Measurements from ENCODE around the gene TMCO2. TPM values are rescaled to one million over a fixed set of nuclear protein-coding genes. Genes with fewer than 3 reads are reported as not detected.

Gene TMCO2
- total RNA-seq, 3 donors from 2014 or later = not detected

DNA sequence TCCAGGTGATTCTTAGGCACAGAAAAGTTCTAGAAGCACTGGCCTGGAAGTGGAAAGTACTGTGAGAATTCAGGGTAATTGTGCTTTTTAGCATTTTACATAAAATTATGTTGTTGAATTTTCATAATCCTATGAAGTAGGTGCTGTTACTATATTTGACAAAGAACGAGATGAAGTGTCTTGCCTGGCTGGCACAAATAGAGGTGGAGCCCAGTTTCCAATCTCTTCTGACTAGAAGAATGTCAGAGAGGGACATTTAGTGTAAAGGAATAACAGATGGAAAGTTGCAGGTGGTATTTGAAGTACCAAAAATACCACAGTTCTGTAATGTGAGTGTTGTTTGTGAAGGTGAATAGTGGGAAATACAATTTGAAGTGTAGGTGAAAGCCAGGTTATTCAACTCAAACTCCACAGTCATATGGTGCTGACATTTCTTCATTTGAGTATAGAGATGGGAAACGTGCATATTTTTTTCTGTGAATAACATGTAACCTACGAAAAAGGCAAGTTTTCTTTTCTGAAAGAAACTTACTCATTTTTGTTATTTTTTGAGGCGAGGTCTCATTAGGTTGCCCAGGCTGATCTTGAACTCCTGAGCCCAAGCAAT is 3.5 kb upstream of the TMCO2 start:
- Mint-ChIP-seq H3K9me3 (no peaks in the 10 kb centered on the region), H3K36me3 (ENCODE audit: insufficient read depth) (peaks cover 10% of the 10 kb centered on the region), H3K4me1 (ENCODE audit: low read depth) (peaks cover 18% of the 10 kb centered on the region), H3K27me3 (ENCODE audit: low read depth) (no peaks in the 10 kb centered on the region), H3K4me3 (no peak overlapping the region)
- ATAC-seq (no peak), DNase-seq (no peak)

DNA sequence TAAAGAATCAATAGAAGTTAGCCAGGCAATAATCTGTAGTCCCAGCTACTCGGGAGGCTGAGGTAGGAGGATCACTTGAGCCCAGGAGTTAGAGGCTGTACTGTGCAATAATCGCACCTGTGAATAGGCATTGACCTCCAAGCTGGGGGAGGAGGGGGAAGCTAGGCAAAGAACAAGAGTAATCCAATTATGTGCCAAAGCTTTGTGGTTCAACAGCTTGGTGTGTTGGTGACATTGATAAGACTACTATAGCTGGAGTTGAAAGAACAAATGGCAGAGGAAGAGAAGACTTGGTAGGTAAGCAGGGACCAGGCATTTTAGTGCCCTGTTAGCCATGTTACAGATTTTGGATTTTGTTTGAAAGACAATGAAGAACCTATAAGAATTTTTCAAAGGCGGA is 2.1 kb upstream of the TMCO2 start:
- peaks cover 18% of the 10 kb centered on the region for H3K4me1 Mint-ChIP-seq (ENCODE audit: low read depth)
- no peaks in the 10 kb centered on the region for H3K36me3 Mint-ChIP-seq (ENCODE audit: insufficient read depth)
- DNase-seq (no peak), ATAC-seq (no peak)
- H3K4me3 Mint-ChIP-seq = no peak overlapping the region
- H3K27me3 Mint-ChIP-seq (ENCODE audit: low read depth) = no peaks in the 10 kb centered on the region
- no peaks in the 10 kb centered on the region for H3K9me3 Mint-ChIP-seq

DNA sequence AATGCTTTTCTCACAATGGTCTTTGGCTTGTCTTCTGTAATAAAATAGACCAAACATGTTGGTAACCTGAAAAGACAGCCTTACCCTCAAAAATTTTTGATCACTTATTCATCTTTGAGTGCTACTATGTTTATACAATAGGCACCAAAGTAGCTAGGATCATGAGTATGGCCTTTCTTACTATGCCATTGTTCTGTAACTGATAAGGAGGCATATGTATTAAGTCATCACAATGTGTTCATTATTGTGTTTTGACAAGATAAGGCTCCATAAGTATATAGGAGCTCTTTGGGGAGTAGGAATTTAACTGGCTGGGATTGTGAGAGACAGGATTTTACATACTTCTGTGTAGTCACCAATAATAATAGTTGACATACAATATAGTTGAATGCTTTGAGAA is 675 bp downstream of the TMCO2 start:
- Mint-ChIP-seq H3K27me3 (ENCODE audit: low read depth) (no peaks in the 10 kb centered on the region), H3K4me1 (ENCODE audit: low read depth) (peaks cover 6% of the 10 kb centered on the region)

DNA sequence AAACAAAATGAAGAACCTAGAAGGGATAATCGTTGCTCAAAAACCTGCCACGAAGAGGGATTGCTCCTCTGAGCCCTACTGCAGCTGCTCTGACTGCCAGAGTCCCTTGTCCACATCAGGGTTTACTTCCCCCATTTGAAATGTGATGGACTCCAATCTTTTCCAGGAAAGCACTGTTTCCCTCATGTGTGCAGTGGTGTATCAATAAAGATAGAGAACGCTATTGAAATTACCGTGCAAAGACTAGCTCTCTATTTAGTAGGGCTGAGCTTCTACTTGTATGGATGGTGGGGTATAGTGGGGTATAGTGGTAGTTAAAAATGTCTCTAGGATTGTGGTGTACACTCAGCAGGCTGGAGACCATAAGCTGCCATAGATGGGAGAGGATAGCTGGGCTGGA is 3.7 kb downstream of the TMCO2 start:
- H3K27me3 Mint-ChIP-seq (ENCODE audit: low read depth) = no peaks in the 10 kb centered on the region
- DNase-seq (no peak), ATAC-seq (no peak)
- H3K36me3 Mint-ChIP-seq (ENCODE audit: insufficient read depth) = peaks cover 4% of the 10 kb centered on the region
- H3K4me3 Mint-ChIP-seq = no peak overlapping the region
- peaks cover 14% of the 10 kb centered on the region for H3K4me1 Mint-ChIP-seq (ENCODE audit: low read depth)
- H3K9me3 Mint-ChIP-seq = no peaks in the 10 kb centered on the region

More for the DNA sequence above, 675 bp downstream of the TMCO2 start:
- Mint-ChIP-seq H3K9me3 (no peaks in the 10 kb centered on the region), H3K4me3 (no peak overlapping the region), H3K36me3 (ENCODE audit: insufficient read depth) (no peaks in the 10 kb centered on the region)
- ATAC-seq = no peak
- DNase-seq = no peak

DNA sequence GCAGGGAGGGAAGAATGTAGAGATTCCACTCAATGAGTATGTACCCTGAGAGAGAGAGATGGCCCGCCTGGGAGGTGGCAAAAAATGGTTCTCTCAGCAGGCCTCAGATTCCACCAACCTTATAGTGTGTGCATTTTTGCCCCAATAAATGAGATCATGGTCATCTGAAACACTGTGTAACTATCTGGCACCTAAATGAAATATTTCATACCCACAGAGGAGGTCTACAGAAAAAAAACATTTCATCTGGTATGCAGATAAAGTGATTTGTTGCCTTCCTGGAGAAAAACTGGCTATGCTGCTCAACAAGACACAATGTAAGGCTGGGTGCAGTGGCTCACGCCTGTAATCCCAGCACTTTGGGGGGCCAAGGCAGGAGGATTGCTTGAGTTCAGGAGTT is 4.9 kb downstream of the TMCO2 start:
- Mint-ChIP-seq H3K9me3 (no peaks in the 10 kb centered on the region), H3K4me1 (ENCODE audit: low read depth) (peaks cover 20% of the 10 kb centered on the region), H3K36me3 (ENCODE audit: insufficient read depth) (peaks cover 4% of the 10 kb centered on the region), H3K4me3 (no peak overlapping the region), H3K27me3 (ENCODE audit: low read depth) (no peaks in the 10 kb centered on the region)
- no peak for DNase-seq
- no peak for ATAC-seq

DNA sequence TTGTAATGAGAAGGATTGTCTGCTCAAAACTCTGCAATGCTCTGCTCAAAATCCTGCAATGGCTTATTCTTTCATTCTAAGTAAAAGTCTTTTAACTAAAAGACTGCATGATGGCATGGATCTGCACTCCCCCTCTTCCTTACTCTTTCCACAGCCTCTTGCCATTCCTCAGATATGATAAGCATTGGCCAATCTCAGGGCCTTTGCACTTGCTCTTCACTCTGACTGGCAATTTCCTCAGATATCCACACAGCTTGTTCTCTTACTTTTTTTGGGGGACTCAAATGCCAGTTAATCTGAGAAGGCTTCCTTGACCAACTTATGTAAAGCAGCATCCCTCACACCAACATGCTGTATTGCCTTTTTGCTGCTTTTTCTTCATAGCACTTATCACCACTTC is 7.5 kb downstream of the TMCO2 start:
- DNase-seq = no peak
- H3K27me3 Mint-ChIP-seq (ENCODE audit: low read depth) = no peaks in the 10 kb centered on the region

DNA sequence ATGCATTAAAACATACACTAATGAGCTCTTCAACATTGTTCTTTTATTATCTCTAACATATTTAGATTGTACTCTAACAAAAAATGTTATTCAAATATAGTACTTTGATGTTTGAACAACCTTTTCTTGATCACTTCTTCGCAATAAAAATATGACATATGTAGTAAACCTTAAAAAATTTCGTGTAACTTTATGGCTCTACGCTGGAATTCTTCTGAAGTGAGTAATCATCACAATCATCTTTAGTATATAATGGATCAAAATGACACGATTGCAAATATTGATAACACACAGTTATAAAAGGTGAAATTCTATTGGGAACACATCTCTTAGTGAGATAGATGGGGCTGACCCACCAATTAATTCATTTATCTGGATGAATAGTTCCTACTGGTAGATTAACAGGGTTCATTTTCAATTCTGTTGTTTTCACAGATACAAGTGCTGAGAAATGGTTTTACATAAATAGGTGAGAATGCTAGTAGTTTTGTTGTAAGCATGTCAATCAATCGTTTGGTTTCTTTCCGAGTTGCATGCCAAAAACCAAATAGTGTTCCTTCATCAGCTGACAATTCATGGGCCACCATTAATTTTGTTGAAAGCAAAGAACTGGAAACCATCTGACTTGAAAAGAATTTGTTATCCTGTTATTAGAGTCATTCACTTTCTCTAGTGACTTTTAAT is 8.8 kb downstream of the TMCO2 start:
- Mint-ChIP-seq H3K27me3 (ENCODE audit: low read depth) (no peaks in the 10 kb centered on the region), H3K4me3 (peak overlapping the region; percentile 93), H3K36me3 (ENCODE audit: insufficient read depth) (peaks cover 22% of the 10 kb centered on the region), H3K9me3 (no peaks in the 10 kb centered on the region), H3K4me1 (ENCODE audit: low read depth) (peaks cover 39% of the 10 kb centered on the region)
- DNase-seq (no peak), ATAC-seq (no peak)

More for the DNA sequence above, 7.5 kb downstream of the TMCO2 start:
- Mint-ChIP-seq H3K36me3 (ENCODE audit: insufficient read depth) (peaks cover 9% of the 10 kb centered on the region), H3K4me3 (no peak overlapping the region), H3K9me3 (no peaks in the 10 kb centered on the region), H3K4me1 (ENCODE audit: low read depth) (peaks cover 30% of the 10 kb centered on the region)
- ATAC-seq = no peak

DNA sequence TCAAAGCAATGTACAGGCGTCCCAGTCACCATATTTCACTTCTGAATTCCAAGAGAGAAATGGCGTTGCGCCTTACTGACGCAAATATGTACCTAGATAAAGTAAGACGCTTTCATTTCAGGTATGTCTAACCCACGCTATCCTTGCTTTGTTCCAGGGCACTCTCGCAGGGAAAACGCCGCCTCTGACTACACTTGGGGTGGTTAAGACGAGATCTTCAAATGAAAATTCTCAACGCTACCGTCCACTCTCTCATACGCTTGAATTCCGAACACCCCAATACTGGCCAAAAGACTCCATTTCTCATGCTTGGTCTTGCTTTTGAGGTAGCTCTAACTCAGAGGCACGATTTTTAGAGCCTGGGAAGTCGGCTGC is 9.6 kb downstream of the TMCO2 start:
- DNase-seq = no peak
- Mint-ChIP-seq H3K27me3 (ENCODE audit: low read depth) (no peaks in the 10 kb centered on the region), H3K4me3 (peak overlapping the region; percentile 93), H3K9me3 (no peaks in the 10 kb centered on the region), H3K4me1 (ENCODE audit: low read depth) (peaks cover 42% of the 10 kb centered on the region), H3K36me3 (ENCODE audit: insufficient read depth) (peaks cover 29% of the 10 kb centered on the region)
- ATAC-seq = peak; percentile 20 to 24

DNA sequence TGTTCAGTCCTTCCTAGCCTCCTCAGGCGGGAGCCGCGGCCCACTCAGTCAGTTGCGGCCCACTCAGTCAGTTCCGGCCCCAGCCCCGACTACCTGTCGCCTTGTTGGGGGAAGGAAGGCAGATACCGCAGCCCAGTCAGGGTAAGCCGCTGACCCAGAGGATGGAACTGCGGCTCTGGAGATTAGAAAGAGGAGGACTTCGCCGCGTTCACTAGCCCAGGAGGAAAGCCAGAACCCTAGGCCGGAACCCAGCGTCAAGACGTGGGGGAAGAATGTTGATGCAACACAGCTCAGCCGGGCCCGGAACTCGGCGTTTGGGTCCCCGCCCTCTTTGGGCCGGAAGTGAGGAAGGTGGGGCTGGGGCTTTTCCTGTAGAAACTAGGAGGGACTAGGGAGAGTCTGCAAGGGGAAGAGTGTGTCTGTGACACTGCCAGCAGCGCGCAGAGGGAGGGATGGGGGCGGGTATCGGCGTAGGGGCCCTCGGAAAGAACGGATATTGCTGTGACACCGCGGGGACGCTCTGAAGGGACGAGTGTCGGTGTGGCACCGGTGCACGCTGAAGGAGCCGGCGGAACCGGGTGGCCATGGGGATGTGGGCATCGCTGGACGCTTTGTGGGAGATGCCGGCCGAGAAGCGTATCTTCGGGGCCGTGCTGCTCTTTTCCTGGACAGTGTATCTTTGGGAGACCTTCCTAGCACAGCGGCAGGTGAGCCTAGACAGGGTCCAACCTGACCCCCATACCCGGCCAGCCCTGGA is 10.1 kb downstream of the TMCO2 start, which contains the start of gene ZMPSTE24:
ZMPSTE24 (plus strand) TSS at position 549 of the 757 bp plus-strand sequence; CDS start at position 585, 36 bp downstream.
- Mint-ChIP-seq H3K27me3 (ENCODE audit: low read depth) (no peaks in the 10 kb centered on the region), H3K4me3 (peak within 1 kb of the TSS; percentile 93), H3K4me1 (ENCODE audit: low read depth) (peaks cover 46% of the 10 kb centered on the region), H3K9me3 (no peaks in the 10 kb centered on the region), H3K36me3 (ENCODE audit: insufficient read depth) (peaks cover 33% of the 10 kb centered on the region)
- DNase-seq (peak; percentile 94), ATAC-seq (peak; percentile 97 to 98)

DNA sequence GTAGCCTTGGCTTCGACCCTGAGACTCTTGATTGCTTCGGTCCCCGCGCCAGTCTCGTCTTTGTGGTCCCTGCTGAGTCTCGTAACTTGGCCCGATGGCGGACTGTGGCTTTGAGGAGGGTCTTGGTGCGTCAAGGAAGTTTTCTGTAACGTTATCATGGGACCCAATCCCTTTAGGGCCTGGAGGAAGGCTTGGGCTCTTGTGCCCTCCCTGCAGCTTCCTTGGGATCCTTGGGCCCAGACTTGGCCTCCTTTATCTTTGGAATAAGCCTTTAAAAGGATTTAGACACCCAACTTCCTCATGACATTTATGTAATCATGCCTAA is 10.7 kb downstream of the TMCO2 start:
- Mint-ChIP-seq H3K27me3 (ENCODE audit: low read depth) (no peaks in the 10 kb centered on the region), H3K36me3 (ENCODE audit: insufficient read depth) (peaks cover 38% of the 10 kb centered on the region), H3K4me1 (ENCODE audit: low read depth) (peaks cover 51% of the 10 kb centered on the region), H3K9me3 (no peaks in the 10 kb centered on the region), H3K4me3 (peak overlapping the region; percentile 93)
- ATAC-seq (no peak), DNase-seq (no peak)

DNA sequence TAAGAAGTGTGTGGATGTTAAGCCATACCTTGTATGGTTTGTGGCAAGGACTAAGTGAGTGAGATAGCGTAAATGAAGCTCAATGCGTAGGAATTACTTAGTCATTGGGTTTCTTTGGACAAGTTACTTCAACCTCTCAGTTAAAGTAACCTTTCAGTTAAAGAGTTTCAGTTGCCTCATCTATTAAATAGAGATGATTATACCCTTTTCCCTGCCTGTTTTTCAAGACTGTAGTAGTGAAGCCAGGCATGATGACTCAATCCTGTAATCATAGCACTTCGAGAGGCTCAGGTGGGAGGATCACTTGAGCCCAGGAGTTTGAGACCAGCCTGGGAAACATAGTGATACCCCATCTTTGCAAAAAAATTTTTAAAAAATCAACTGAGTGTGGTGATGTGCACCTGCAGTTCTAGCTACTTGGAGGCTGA is 16.6 kb downstream of the TMCO2 start:
- Mint-ChIP-seq H3K4me1 (ENCODE audit: low read depth) (peaks cover 43% of the 10 kb centered on the region), H3K4me3 (no peak overlapping the region), H3K27me3 (ENCODE audit: low read depth) (no peaks in the 10 kb centered on the region), H3K36me3 (ENCODE audit: insufficient read depth) (peaks cover 43% of the 10 kb centered on the region), H3K9me3 (no peaks in the 10 kb centered on the region)
- DNase-seq (no peak), ATAC-seq (peak; percentile 94 to 95)

DNA sequence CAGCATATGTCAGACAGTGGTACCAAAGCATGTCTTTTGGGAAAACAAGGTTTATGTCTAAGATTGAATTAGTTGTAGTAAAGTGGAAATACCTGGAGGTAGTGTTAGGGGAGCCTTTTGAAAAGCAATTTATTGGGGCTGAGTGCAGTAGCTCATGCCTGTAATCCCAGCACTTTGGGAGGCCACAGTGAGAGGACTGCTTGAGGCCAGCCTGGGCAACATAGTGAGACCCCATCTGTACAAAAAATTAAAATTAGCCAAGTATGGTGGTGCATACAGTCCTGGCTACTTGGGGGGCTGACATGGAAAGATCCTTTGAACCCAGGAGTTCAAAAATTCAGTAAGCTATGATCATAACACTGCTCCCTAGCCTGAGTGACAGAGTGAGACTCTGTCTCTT is 17.6 kb downstream of the TMCO2 start:
- no peaks in the 10 kb centered on the region for H3K27me3 Mint-ChIP-seq (ENCODE audit: low read depth)
- no peak for ATAC-seq

DNA sequence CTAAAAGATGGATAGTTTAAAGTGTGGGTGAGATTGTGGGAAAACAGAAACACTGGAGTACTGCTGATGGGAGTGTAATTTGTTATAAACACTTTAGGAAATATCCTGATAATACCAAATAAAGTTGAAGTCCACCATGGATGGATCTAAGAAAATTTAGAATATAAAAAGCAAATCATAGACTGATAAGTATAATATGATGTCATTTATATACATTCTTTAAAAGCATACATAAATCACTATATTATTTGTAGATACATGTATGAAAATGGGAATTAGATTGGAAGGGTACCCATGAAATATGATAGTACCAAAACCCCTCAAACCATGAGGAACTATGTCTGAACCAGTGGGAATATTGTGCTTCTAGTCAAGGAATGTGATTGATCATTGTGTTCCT is 18.2 kb downstream of the TMCO2 start:
- no peaks in the 10 kb centered on the region for H3K27me3 Mint-ChIP-seq (ENCODE audit: low read depth)
- DNase-seq (no peak), ATAC-seq (no peak)
- no peaks in the 10 kb centered on the region for H3K9me3 Mint-ChIP-seq
- H3K4me1 Mint-ChIP-seq (ENCODE audit: low read depth) = peaks cover 40% of the 10 kb centered on the region
- H3K4me3 Mint-ChIP-seq = no peak overlapping the region
- H3K36me3 Mint-ChIP-seq (ENCODE audit: insufficient read depth) = peaks cover 43% of the 10 kb centered on the region

More for the DNA sequence above, 17.6 kb downstream of the TMCO2 start:
- no peak for DNase-seq
- H3K4me1 Mint-ChIP-seq (ENCODE audit: low read depth) = peaks cover 41% of the 10 kb centered on the region
- H3K4me3 Mint-ChIP-seq = no peak overlapping the region
- H3K9me3 Mint-ChIP-seq = no peaks in the 10 kb centered on the region
- peaks cover 45% of the 10 kb centered on the region for H3K36me3 Mint-ChIP-seq (ENCODE audit: insufficient read depth)

DNA sequence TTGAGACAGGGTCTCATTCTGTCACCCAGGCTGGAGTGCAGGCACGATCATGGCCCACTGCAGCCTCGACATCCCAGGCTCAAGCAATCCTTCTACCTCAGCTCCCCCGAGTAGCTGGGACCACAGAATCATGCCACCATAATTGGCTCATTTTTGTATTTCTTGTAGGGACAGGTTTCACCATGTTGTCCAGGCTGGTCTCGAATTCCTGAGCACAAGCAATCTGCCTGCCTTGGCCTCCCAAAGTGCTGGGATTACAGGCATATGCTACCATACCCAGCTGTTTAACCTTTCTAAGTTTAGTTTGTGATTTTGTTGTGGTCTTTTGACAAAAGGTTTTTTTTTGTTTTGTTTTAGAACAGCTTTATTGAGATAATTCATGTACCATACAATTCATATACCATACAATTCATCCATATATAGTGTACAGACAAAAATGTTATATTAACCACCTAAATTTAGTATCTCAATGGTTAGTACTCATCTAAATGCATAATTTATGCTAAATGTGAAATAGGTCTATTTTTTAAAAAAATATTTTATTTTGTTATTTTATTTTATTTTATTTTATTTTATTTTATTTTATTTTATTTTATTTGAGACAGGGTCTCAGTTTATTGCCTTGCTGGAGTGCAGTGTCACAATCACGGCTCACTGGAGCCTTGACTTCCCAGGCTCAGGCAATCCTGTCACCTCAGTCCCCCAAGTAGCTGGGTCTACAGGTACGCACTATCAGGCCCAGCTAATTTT is 19.2 kb downstream of the TMCO2 start:
- Mint-ChIP-seq H3K4me3 (no peak overlapping the region), H3K27me3 (ENCODE audit: low read depth) (no peaks in the 10 kb centered on the region), H3K9me3 (no peaks in the 10 kb centered on the region), H3K36me3 (ENCODE audit: insufficient read depth) (peaks cover 38% of the 10 kb centered on the region), H3K4me1 (ENCODE audit: low read depth) (peaks cover 37% of the 10 kb centered on the region)
- no peak for ATAC-seq
- DNase-seq = no peak

Measured in activated T-cell treated with anti-CD3 and anti-CD28 coated beads, Interleukin-2, amount 50 U/mL, for 4 hours (primary cell).